HepG2 (cell line): ENCODE measurements around the gene IL1B. TPM values are rescaled to one million over a fixed set of nuclear protein-coding genes. Genes with fewer than 3 reads are reported as not detected.

Experiments
- ATAC-seq: fragments of 200-7000 bp; cut with Tn5 transposase; 3 replicates; pipeline ENCODE4 v1.9.1; 2020; ENCODE audit warnings: mild to moderate bottlenecking, moderate library complexity
- BruUV-seq: library from RNA; stranded (reverse); fragments of 400-500 nt; replicated peaks from 2 replicates; lab custom pipeline; 2021; lab: Mats Ljungman, UMichigan
- CTCF ChIA-PET: fragments of 300-600 bp; formaldehyde crosslinking; extraction: SDS; loops from one replicate; lab custom pipeline; 2021; ENCODE audit warnings: low total read pairs, inconsistent platforms, low intra/inter-chr PET ratio; lab: Yijun Ruan, JAX
- POLR2A ChIA-PET: fragments of 350-600 bp; sonication (Branson Sonifier 250); formaldehyde crosslinking; loops from one replicate; lab custom pipeline; 2020; ENCODE audit warnings: antibody characterized with exemption, inconsistent platforms; lab: Yijun Ruan, JAX
- DNase-seq: peaks from one replicate; pipeline ENCODE4 v3.0.0-alpha.2; 2015; ENCODE audit warnings: low spot score
- FAIRE-seq: peaks from 3 replicates; lab custom pipeline; 2011; peaks lifted over from hg19 to GRCh38; lab: Jason Lieb, UNC
- H2AFZ ChIP-seq: one replicate; pipeline ENCODE4 v1.6.1; 2011; ENCODE audit warnings: low read length, inconsistent platforms
- H3K27ac ChIP-seq: fragments of 300-600 bp; 3 replicates; pipeline ENCODE4 v1.8.0; 2011; ENCODE audit warnings: mixed run types, mild to moderate bottlenecking, mixed read lengths, low read length, inconsistent platforms; ENCODE audit not compliant: insufficient read depth; ENCODE audit errors: extremely low read length
- H3K27me3 ChIP-seq, 2 experiments: fragments of 200-600 bp in 1 of 2; 2 replicates in 1 of 2; 3 replicates in 1 of 2; pipeline versions ENCODE4 v1.6.0 to v1.8.0; 2011; ENCODE audit warnings: low read length in 2 of 2, mild to moderate bottlenecking in 2 of 2, moderate library complexity in 2 of 2, inconsistent platforms in 1 of 2; ENCODE audit not compliant: insufficient read depth in 2 of 2, control insufficient read depth in 1 of 2
- H3K36me3 ChIP-seq, 2 experiments: fragments of 200-600 bp in 1 of 2; replicated peaks in 1 of 2; 2 replicates in 1 of 2; 3 replicates in 1 of 2; pipeline versions ENCODE4 v1.5.1 to v1.8.0; 2011; ENCODE audit warnings: low read length in 2 of 2, inconsistent platforms in 1 of 2; ENCODE audit not compliant: insufficient read depth in 2 of 2, control insufficient read depth in 1 of 2
- H3K4me1 ChIP-seq: 2 replicates; pipeline ENCODE4 v1.5.1; 2012; ENCODE audit warnings: low read length, inconsistent platforms; ENCODE audit not compliant: insufficient read depth
- H3K4me2 ChIP-seq: 2 replicates; pipeline ENCODE4 v1.6.0; 2011; ENCODE audit warnings: low read depth, low read length, inconsistent platforms
- H3K4me3 ChIP-seq, 3 experiments: fragments of 200-600 bp in 1 of 3; sonication (generic), shearing (Covaris generic) in 1 of 3; replicated peaks in 1 of 3; 2 replicates each; pipeline ENCODE4 v1.5.1; 2011 to 2016; ENCODE audit warnings: low read length in 3 of 3, inconsistent platforms in 2 of 3, low read depth in 2 of 3, mild to moderate bottlenecking in 2 of 3, control low read depth in 1 of 3, mixed read lengths in 1 of 3; ENCODE audit not compliant: insufficient read depth in 1 of 3
- H3K79me2 ChIP-seq: one replicate; pipeline ENCODE4 v1.6.1; 2011; ENCODE audit warnings: low read length, inconsistent platforms; ENCODE audit not compliant: insufficient read depth
- H3K9ac ChIP-seq: 2 replicates; pipeline ENCODE4 v1.6.0; 2011; ENCODE audit warnings: mild to moderate bottlenecking, low read depth, low read length, inconsistent platforms; ENCODE audit not compliant: insufficient read depth
- H3K9me3 ChIP-seq: 2 replicates; pipeline ENCODE4 v1.5.1; 2012; ENCODE audit warnings: mild to moderate bottlenecking, low read length
- H4K20me1 ChIP-seq: 2 replicates; pipeline ENCODE4 v1.6.0; 2011; ENCODE audit warnings: inconsistent platforms, mild to moderate bottlenecking, low read length, moderate library complexity; ENCODE audit not compliant: insufficient read depth
- BCL6 ChIP-seq: IDR thresholded peaks from 2 replicates; pipeline ENCODE4 v1.6.1; 2016; ENCODE audit warnings: missing genetic modification reagents, missing compliant biosample characterization
- FOXA1 ChIP-seq, 2 experiments: fragments of 450-650 bp in 1 of 2; sonication (generic) in 1 of 2; formaldehyde crosslinking in 1 of 2; IDR thresholded peaks; 2 replicates each; pipeline versions ENCODE4 v1.4.0 to v1.6.1; 2016 to 2020; ENCODE audit warnings: missing genetic modification reagents in 1 of 2
- FOXA3 ChIP-seq: IDR thresholded peaks from 2 replicates; pipeline ENCODE4 v1.6.1; 2016; ENCODE audit warnings: missing genetic modification reagents, missing compliant biosample characterization
- HNF4A ChIP-seq: sonication (generic); formaldehyde crosslinking; IDR thresholded peaks from 2 replicates; pipeline ENCODE4 v1.4.0; 2020; ENCODE audit warnings: missing genetic modification reagents
- MAFG ChIP-seq: sonication (generic); formaldehyde crosslinking; IDR thresholded peaks from 2 replicates; pipeline ENCODE4 v1.5.1; 2020; ENCODE audit warnings: mild to moderate bottlenecking, missing genetic modification reagents
- WGBS: methylation state at CpG from one replicate; pipeline ENCODE4 v1.1.6; 2017; ENCODE audit warnings: low lambda C conversion rate; 5-methylcytosine and 5-hydroxymethylcytosine counted together
- in situ Hi-C: cut with HindIII; loops from 2 replicates; pipeline ENCODE4 v1.10.0; 2017; ENCODE audit warnings: low pct_unique_long_range_greater_than_20kb; ENCODE audit not compliant: extremely low pct_ligation_motif_present
- intact Hi-C: fragments of 100-400 bp; cut with micrococcal nuclease; formaldehyde crosslinking; loops from one replicate; pipeline ENCODE4 v1.10.0; 2022; ENCODE audit not compliant: unreplicated experiment
- polyA plus RNA-seq, 8 experiments: library from polyadenylated mRNA; depleted of rRNA in 3 of 8; stranded (reverse) in 7 of 8; unstranded in 1 of 8; fragments of >200 nt; fragmentation: Illumina TruSeq in 4 of 8; extraction: Trizol in 4 of 8; gene quantifications; 2 replicates each; pipeline versions ENCODE4 v1.2.1 to v1.2.3, GENCODE V29; 2011 to 2016; ENCODE audit warnings: low read depth in 4 of 8, missing spikeins in 1 of 8, mixed read lengths in 1 of 8; ENCODE audit not compliant: insufficient read depth in 1 of 8
- total RNA-seq, 5 experiments: library from RNA; depleted of rRNA; stranded (reverse); fragments of >200 nt; fragmentation: Illumina TruSeq; extraction: Trizol; gene quantifications; 2 replicates each; pipeline ENCODE4 v1.2.3, GENCODE V29; 2016; ENCODE audit warnings: low read depth in 1 of 5
- TF ChIP-seq, protein P1 (sequence below): IDR thresholded peaks from 2 replicates; pipeline ENCODE4 v1.6.1; 2012; ENCODE audit warnings: low read length, improper control_type of control experiment
- TF ChIP-seq, protein P2 (sequence below): IDR thresholded peaks from 2 replicates; pipeline ENCODE4 v1.6.1; 2016; ENCODE audit warnings: mild to moderate bottlenecking, missing biosample characterization, missing genetic modification reagents
- TF ChIP-seq, protein P3 (sequence below): sonication (generic); formaldehyde crosslinking; IDR thresholded peaks from 2 replicates; pipeline ENCODE4 v1.9.0; 2022; ENCODE audit warnings: low read depth, missing genetic modification reagents

The IL1B gene
- total and polyA plus RNA-seq, 2 of the 13 experiments (the other 11 are each of a cell fraction or from before 2014, with no cell fraction given) = 0.18 TPM; not detected in 1

- TF ChIP-seq, protein P1, sequence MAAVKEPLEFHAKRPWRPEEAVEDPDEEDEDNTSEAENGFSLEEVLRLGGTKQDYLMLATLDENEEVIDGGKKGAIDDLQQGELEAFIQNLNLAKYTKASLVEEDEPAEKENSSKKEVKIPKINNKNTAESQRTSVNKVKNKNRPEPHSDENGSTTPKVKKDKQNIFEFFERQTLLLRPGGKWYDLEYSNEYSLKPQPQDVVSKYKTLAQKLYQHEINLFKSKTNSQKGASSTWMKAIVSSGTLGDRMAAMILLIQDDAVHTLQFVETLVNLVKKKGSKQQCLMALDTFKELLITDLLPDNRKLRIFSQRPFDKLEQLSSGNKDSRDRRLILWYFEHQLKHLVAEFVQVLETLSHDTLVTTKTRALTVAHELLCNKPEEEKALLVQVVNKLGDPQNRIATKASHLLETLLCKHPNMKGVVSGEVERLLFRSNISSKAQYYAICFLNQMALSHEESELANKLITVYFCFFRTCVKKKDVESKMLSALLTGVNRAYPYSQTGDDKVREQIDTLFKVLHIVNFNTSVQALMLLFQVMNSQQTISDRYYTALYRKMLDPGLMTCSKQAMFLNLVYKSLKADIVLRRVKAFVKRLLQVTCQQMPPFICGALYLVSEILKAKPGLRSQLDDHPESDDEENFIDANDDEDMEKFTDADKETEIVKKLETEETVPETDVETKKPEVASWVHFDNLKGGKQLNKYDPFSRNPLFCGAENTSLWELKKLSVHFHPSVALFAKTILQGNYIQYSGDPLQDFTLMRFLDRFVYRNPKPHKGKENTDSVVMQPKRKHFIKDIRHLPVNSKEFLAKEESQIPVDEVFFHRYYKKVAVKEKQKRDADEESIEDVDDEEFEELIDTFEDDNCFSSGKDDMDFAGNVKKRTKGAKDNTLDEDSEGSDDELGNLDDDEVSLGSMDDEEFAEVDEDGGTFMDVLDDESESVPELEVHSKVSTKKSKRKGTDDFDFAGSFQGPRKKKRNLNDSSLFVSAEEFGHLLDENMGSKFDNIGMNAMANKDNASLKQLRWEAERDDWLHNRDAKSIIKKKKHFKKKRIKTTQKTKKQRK = no peak
- no peak for TF ChIP-seq MAFG (CRISPR knock-in tag)
- TF ChIP-seq, all 625 proteins: peak for 0
These were observed 9.5 kb upstream of the IL1B start (continued) for GRCh38 chr2:112846031-112846430.

- no TSS peak for BruUV-seq
- no peak overlapping the region for H2AFZ ChIP-seq
- H3K4me3 ChIP-seq = no peak overlapping the region
- no peak overlapping the region for H3K9ac ChIP-seq
- H3K36me3 ChIP-seq = no peaks in the 10 kb centered on the region
- FAIRE-seq (peak; percentile 32), ATAC-seq (no peak; the same call in 2 of the 3 replicates), DNase-seq (no peak)
- intact Hi-C loops (no loop called here), in situ Hi-C loops (no loop called here)
- no peak overlapping the region for H3K4me2 ChIP-seq
- POLR2A ChIA-PET = no interaction called here
- no peak overlapping the region for H3K27ac ChIP-seq
- H3K4me1 ChIP-seq = peaks cover 6% of the 10 kb centered on the region; the same call in 1 of the 2 replicates
- WGBS = 23% methylated on average over 2 of the region's 2 CpGs
- TF ChIP-seq, protein P2, sequence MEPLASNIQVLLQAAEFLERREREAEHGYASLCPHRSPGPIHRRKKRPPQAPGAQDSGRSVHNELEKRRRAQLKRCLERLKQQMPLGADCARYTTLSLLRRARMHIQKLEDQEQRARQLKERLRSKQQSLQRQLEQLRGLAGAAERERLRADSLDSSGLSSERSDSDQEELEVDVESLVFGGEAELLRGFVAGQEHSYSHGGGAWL (CRISPR knock-in tag) = no peak
- TF ChIP-seq FOXA3 (CRISPR knock-in tag) (peak; percentile 39; the same call in 1 of the 2 replicates), FOXA1 (IDR thresholded peaks at IDR 0.05) (no peak), FOXA1 (CRISPR knock-in tag; IDR thresholded peaks at IDR 0.05) (no peak), HNF4A (CRISPR knock-in tag) (0 out of 2 replicates have a peak, but pooled peaks have one; percentile 9), BCL6 (0 out of 2 replicates have a peak, but pooled peaks have one; percentile 10)
- TF ChIP-seq, protein P3, sequence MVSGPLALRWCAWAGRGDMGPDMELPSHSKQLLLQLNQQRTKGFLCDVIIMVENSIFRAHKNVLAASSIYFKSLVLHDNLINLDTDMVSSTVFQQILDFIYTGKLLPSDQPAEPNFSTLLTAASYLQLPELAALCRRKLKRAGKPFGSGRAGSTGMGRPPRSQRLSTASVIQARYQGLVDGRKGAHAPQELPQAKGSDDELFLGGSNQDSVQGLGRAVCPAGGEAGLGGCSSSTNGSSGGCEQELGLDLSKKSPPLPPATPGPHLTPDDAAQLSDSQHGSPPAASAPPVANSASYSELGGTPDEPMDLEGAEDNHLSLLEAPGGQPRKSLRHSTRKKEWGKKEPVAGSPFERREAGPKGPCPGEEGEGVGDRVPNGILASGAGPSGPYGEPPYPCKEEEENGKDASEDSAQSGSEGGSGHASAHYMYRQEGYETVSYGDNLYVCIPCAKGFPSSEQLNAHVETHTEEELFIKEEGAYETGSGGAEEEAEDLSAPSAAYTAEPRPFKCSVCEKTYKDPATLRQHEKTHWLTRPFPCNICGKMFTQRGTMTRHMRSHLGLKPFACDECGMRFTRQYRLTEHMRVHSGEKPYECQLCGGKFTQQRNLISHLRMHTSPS = peak; percentile 69; the same call in 1 of the 2 replicates
- no peaks in the 10 kb centered on the region; a peak in 1 of 5 replicates for H3K27me3 ChIP-seq
- H3K79me2 ChIP-seq = no peaks in the 10 kb centered on the region
- no peaks in the 10 kb centered on the region for H4K20me1 ChIP-seq
- no peaks in the 10 kb centered on the region for H3K9me3 ChIP-seq
- CTCF ChIA-PET = no interaction called here
These were observed 7.3 kb upstream of the IL1B start for GRCh38 chr2:112843836-112844235.
